H1 (cell line): Measurements from ENCODE around the gene INPP5A. TPM values are rescaled to one million over a fixed set of nuclear protein-coding genes. Genes with fewer than 3 reads are reported as not detected.

ENCODE experiments used
- CTCF ChIA-PET: fragments of 300-600 bp; sonication (Branson Sonifier 250); formaldehyde crosslinking; loops from one replicate; lab custom pipeline; 2021; ENCODE audit not compliant: partially characterized antibody; lab: Charles Lee
- POLR2A ChIA-PET: fragments of 300-600 bp; sonication (Branson Sonifier 250); formaldehyde crosslinking; loops from one replicate; lab custom pipeline; 2021; ENCODE audit warnings: inconsistent platforms; ENCODE audit not compliant: partially characterized antibody; lab: Charles Lee
- DNase-seq, 2 experiments: peaks; one replicate each; pipeline versions ENCODE4 v3.0.0 to v3.0.0-alpha.2; 2010 to 2022; ENCODE audit warnings: low spot score in 2 of 2, low read depth in 1 of 2, mixed read lengths in 1 of 2
- FAIRE-seq: peaks from 2 replicates; lab custom pipeline; 2011; peaks lifted over from hg19 to GRCh38; lab: Jason Lieb, UNC
- H2AFZ ChIP-seq: 2 replicates; pipeline ENCODE4 v1.8.1; 2012; ENCODE audit warnings: low read length, inconsistent platforms
- H2AK5ac ChIP-seq: 2 replicates; pipeline ENCODE4 v1.6.1; 2013; ENCODE audit warnings: low read depth, low read length
- H2BK120ac ChIP-seq: replicated peaks from 2 replicates; pipeline ENCODE3; 2013; ENCODE audit warnings: low read depth, low read length, inconsistent platforms
- H2BK12ac ChIP-seq: 2 replicates; pipeline ENCODE4 v1.6.1; 2013; ENCODE audit warnings: low read depth, low read length
- H2BK15ac ChIP-seq: 2 replicates; pipeline ENCODE4 v1.6.1; 2013; ENCODE audit warnings: low read length
- H2BK20ac ChIP-seq: 2 replicates; pipeline ENCODE4 v1.6.1; 2013; ENCODE audit warnings: low read length
- H2BK5ac ChIP-seq: 2 replicates; pipeline ENCODE4 v1.6.1; 2013; ENCODE audit warnings: low read depth, low read length
- H3K14ac ChIP-seq: 2 replicates; pipeline ENCODE4 v1.6.1; 2013; ENCODE audit warnings: inconsistent platforms; ENCODE audit not compliant: insufficient read length
- H3K18ac ChIP-seq: 2 replicates; pipeline ENCODE4 v1.6.1; 2013; ENCODE audit warnings: low read length; ENCODE audit errors: extremely low read depth
- H3K23ac ChIP-seq: 2 replicates; pipeline ENCODE4 v1.6.1; 2013; ENCODE audit warnings: inconsistent platforms; ENCODE audit not compliant: insufficient read length
- H3K23me2 ChIP-seq: 2 replicates; pipeline ENCODE4 v1.6.1; 2013; ENCODE audit warnings: low read depth, low read length
- H3K27ac ChIP-seq: 2 replicates; pipeline ENCODE4 v1.6.1; 2011; ENCODE audit warnings: low read depth, low read length, inconsistent platforms
- H3K27me3 ChIP-seq, 4 experiments: replicated peaks in 1 of 4; 1 replicate in 1 of 4; 2 replicates in 3 of 4; pipeline versions ENCODE4 v1.6.1 to v1.8.1; 2011 to 2013; ENCODE audit warnings: low read length in 3 of 4, mild to moderate bottlenecking in 3 of 4, inconsistent platforms in 2 of 4, mixed read lengths in 2 of 4, moderate library complexity in 1 of 4; ENCODE audit not compliant: control insufficient read depth in 3 of 4, insufficient read depth in 3 of 4; ENCODE audit errors: extremely low read depth in 1 of 4
- H3K36me3 ChIP-seq, 4 experiments: 2 replicates each; pipeline versions ENCODE4 v1.6.1 to v1.8.1; 2011 to 2013; ENCODE audit warnings: mild to moderate bottlenecking in 4 of 4, low read length in 3 of 4, moderate library complexity in 2 of 4, control low read depth in 1 of 4, inconsistent platforms in 1 of 4; ENCODE audit not compliant: insufficient read depth in 4 of 4, control insufficient read depth in 2 of 4
- H3K4ac ChIP-seq: replicated peaks from 2 replicates; pipeline ENCODE3; 2013; ENCODE audit warnings: low read length, low read depth, mixed read lengths, inconsistent platforms; ENCODE audit not compliant: insufficient read length
- H3K4me1 ChIP-seq, 4 experiments: replicated peaks in 1 of 4; 1 replicate in 1 of 4; 2 replicates in 3 of 4; pipeline versions ENCODE4 v1.6.1 to v1.8.1; 2011 to 2013; ENCODE audit warnings: low read length in 3 of 4, inconsistent platforms in 2 of 4, mixed read lengths in 1 of 4; ENCODE audit not compliant: insufficient read depth in 4 of 4, control insufficient read depth in 3 of 4
- H3K4me2 ChIP-seq, 2 experiments: 2 replicates each; pipeline versions ENCODE4 v1.6.1 to v1.8.1; 2011 to 2013; ENCODE audit warnings: low read depth in 2 of 2, low read length in 2 of 2, control low read depth in 1 of 2, inconsistent platforms in 1 of 2, mild to moderate bottlenecking in 1 of 2; ENCODE audit not compliant: insufficient read depth in 1 of 2
- H3K4me3 ChIP-seq, 4 experiments: fragments of 200-600, 300-600 bp in 1 of 4; sonication (generic), shearing (Covaris generic), sonication (Bioruptor Twin) in 1 of 4; 2 replicates each; pipeline versions ENCODE4 v1.5.1 to v1.8.1; 2011 to 2016; ENCODE audit warnings: low read length in 4 of 4, low read depth in 3 of 4, control low read depth in 2 of 4, inconsistent platforms in 2 of 4, mild to moderate bottlenecking in 2 of 4, mixed read lengths in 1 of 4, moderate library complexity in 1 of 4; ENCODE audit not compliant: insufficient read depth in 2 of 4; ENCODE audit errors: extremely low read depth in 1 of 4
- H3K56ac ChIP-seq: replicated peaks from 2 replicates; pipeline ENCODE3; 2013; ENCODE audit warnings: low read depth, mild to moderate bottlenecking, mixed read lengths, low read length, inconsistent platforms; ENCODE audit not compliant: insufficient read length
- H3K79me1 ChIP-seq: 2 replicates; pipeline ENCODE4 v1.6.1; 2013; ENCODE audit warnings: low read depth, low read length, control low read depth
- H3K79me2 ChIP-seq, 2 experiments: 2 replicates each; pipeline versions ENCODE4 v1.6.1 to v1.8.1; 2012 to 2013; ENCODE audit warnings: low read length in 2 of 2, mild to moderate bottlenecking in 2 of 2, inconsistent platforms in 1 of 2; ENCODE audit not compliant: insufficient read depth in 2 of 2, control insufficient read depth in 1 of 2
- H3K9ac ChIP-seq, 4 experiments: replicated peaks in 1 of 4; 1 replicate in 1 of 4; 2 replicates in 3 of 4; pipeline versions ENCODE4 v1.6.1 to v1.8.1; 2011 to 2013; ENCODE audit warnings: low read depth in 3 of 4, low read length in 3 of 4, control low read depth in 2 of 4, mild to moderate bottlenecking in 2 of 4, moderate library complexity in 2 of 4, inconsistent platforms in 1 of 4; ENCODE audit errors: extremely low read depth in 1 of 4
- H3K9me3 ChIP-seq, 2 experiments: 2 replicates each; pipeline versions ENCODE4 v1.6.1 to v1.8.1; 2012 to 2013; ENCODE audit warnings: mild to moderate bottlenecking in 2 of 2, moderate library complexity in 2 of 2, control low read depth in 1 of 2, inconsistent platforms in 1 of 2, low read depth in 1 of 2, low read length in 1 of 2, mixed read lengths in 1 of 2; ENCODE audit not compliant: insufficient read depth in 2 of 2
- H4K20me1 ChIP-seq, 2 experiments: replicated peaks in 1 of 2; 2 replicates each; pipeline versions ENCODE3 to v1.8.1; 2011 to 2013; ENCODE audit warnings: inconsistent platforms in 2 of 2, low read length in 2 of 2, mild to moderate bottlenecking in 1 of 2; ENCODE audit not compliant: insufficient read depth in 2 of 2, control insufficient read depth in 1 of 2
- H4K5ac ChIP-seq: 2 replicates; pipeline ENCODE4 v1.6.1; 2013; ENCODE audit warnings: low read length, low read depth, mixed read lengths, inconsistent platforms; ENCODE audit not compliant: insufficient read length
- H4K8ac ChIP-seq: 2 replicates; pipeline ENCODE4 v1.8.0; 2013; ENCODE audit warnings: mild to moderate bottlenecking, moderate library complexity, low read length, inconsistent platforms; ENCODE audit not compliant: insufficient read depth; ENCODE audit errors: extremely low read depth
- H4K91ac ChIP-seq: replicated peaks from 2 replicates; pipeline ENCODE3; 2013; ENCODE audit warnings: low read length, mixed read lengths, inconsistent platforms; ENCODE audit not compliant: insufficient read length
- ATF3 ChIP-seq: IDR thresholded peaks from 2 replicates; pipeline ENCODE4 v1.6.1; 2011; ENCODE audit warnings: low read depth, mild to moderate bottlenecking, low read length; ENCODE audit not compliant: insufficient read depth
- BRCA1 ChIP-seq: IDR thresholded peaks from 2 replicates; pipeline ENCODE4 v1.6.1; 2012; ENCODE audit warnings: low read depth, low read length, improper control_type of control experiment
- CBX5 ChIP-seq: fragments of 300-800, 300-1000 bp; sonication (generic); IDR thresholded peaks from 2 replicates; pipeline ENCODE4 v1.7.1; 2016; ENCODE audit warnings: antibody characterized with exemption, low read length, low read depth
- E2F6 ChIP-seq: IDR thresholded peaks from 2 replicates; pipeline ENCODE4 v1.6.1; 2012; ENCODE audit warnings: inconsistent platforms
- HDAC2 ChIP-seq, 2 experiments: fragments of 300-600 bp in 1 of 2; sonication (generic) in 1 of 2; IDR thresholded peaks; 2 replicates each; pipeline ENCODE4 v1.6.1; 2011 to 2012; ENCODE audit warnings: low read depth in 2 of 2, low read length in 2 of 2, mild to moderate bottlenecking in 2 of 2, moderate library complexity in 2 of 2, borderline replicate concordance in 1 of 2, inconsistent platforms in 1 of 2
- HDAC6 ChIP-seq: IDR thresholded peaks from one replicate; pipeline ENCODE4 v1.7.1; 2012; ENCODE audit warnings: low read depth, mild to moderate bottlenecking, inconsistent platforms, low read length, moderate library complexity
- RFX5 ChIP-seq: IDR thresholded peaks from 2 replicates; pipeline ENCODE4 v1.6.1; 2011; ENCODE audit warnings: low read depth, low read length, improper control_type of control experiment, borderline replicate concordance
- RXRA ChIP-seq: IDR thresholded peaks from 2 replicates; pipeline ENCODE4 v1.6.1; 2011; ENCODE audit warnings: low read depth, mild to moderate bottlenecking, low read length, moderate library complexity; ENCODE audit not compliant: insufficient read depth
- SUZ12 ChIP-seq: fragments of 200-600 bp; sonication (generic); IDR thresholded peaks from 2 replicates; pipeline ENCODE4 v1.6.1; 2012; ENCODE audit warnings: mild to moderate bottlenecking, inconsistent platforms, low read length, moderate library complexity, mixed read lengths
- WGBS, 2 experiments: shearing (Covaris generic) in 1 of 2; methylation state at CpG; one replicate each; pipeline versions ENCODE4 v1.1.6 to v1.1.7; 2013 to 2015; ENCODE audit warnings: low lambda C conversion rate in 2 of 2, mixed read lengths in 2 of 2, inconsistent platforms in 1 of 2, low coverage in 1 of 2, missing lambda C conversion rate in 1 of 2; ENCODE audit not compliant: insufficient replicate concordance in 2 of 2, insufficient coverage in 1 of 2, insufficient read length in 1 of 2; ENCODE audit errors: extremely low coverage in 1 of 2, missing lambda C conversion rate in 1 of 2; 5-methylcytosine and 5-hydroxymethylcytosine counted together
- polyA plus RNA-seq, 7 experiments: library from polyadenylated mRNA; depleted of rRNA in 3 of 7; stranded (reverse) in 5 of 7; unstranded in 2 of 7; fragments of >200 nt in 5 of 7; fragments of 200-250 nt in 2 of 7; gene quantifications; 1 replicate in 5 of 7; 2 replicates in 1 of 7; 4 replicates in 1 of 7; pipeline versions ENCODE4 v1.2.1 to v1.2.3, GENCODE V29; 2011 to 2013; ENCODE audit warnings: missing spikeins in 2 of 7, mixed read lengths in 2 of 7
- total RNA-seq: library from RNA; stranded (reverse); fragmentation: NEBNext Ultra II Directional; extraction: Animal tissue kit (Norgen Biotek cat#: 25700); gene quantifications from 2 replicates; pipeline ENCODE4 v1.2.1, GENCODE V29; 2021

The INPP5A gene
- total and polyA plus RNA-seq, 2 of the 8 experiments (the other 6 are each of a cell fraction or from before 2014, with no cell fraction given), result 19.7 to 27.5 TPM

GRCh38 chr10:132536877-132537683, 507 bp upstream of the INPP5A start:
- no peak for FAIRE-seq
- peaks cover 0 to 9% (median 8%) of the 10 kb centered on the region in 4 experiments; a peak in 5 of 7 replicates for H3K27me3 ChIP-seq
- TF ChIP-seq RXRA (no peak), RFX5 (no peak), HDAC6 (no peak), CBX5 (no peak), BRCA1 (no peak), ATF3 (peak; percentile 43; the same call in 1 of the 2 replicates), E2F6 (peak; percentile 33), SUZ12 (no peak), HDAC2 (IDR thresholded peaks at IDR 0.05; ENCODE audit: borderline replicate concordance in 1 of 2, low read depth in 2 of 2, low read length in 2 of 2) (no peak)

More at GRCh38 chr10:132536877-132537683, 507 bp upstream of the INPP5A start:
- Histone ChIP-seq H3K27ac (peak overlapping the region; percentile 60; the same call in 1 of the 2 replicates), H3K9me3 (no peaks in the 10 kb centered on the region), H4K20me1 (peaks cover 2 to 13% of the 10 kb centered on the region in 2 experiments), H2BK12ac (no peak overlapping the region), H3K9ac (peak overlapping the region in 3 of 4 experiments; percentile 42 to 87 (median 65); a peak in 4 of 7 replicates), H3K23me2 (peaks cover 6% of the 10 kb centered on the region; the same call in 1 of the 2 replicates), H3K56ac (peak overlapping the region; percentile 60), H2BK5ac (no peak overlapping the region), H3K4me1 (peaks cover 0 to 36% (median 20%) of the 10 kb centered on the region in 4 experiments; a peak in 6 of 7 replicates), H2AK5ac (no peak overlapping the region), H2BK120ac (no peak overlapping the region), H2AFZ (no peak overlapping the region), H4K5ac (no peak overlapping the region), H3K18ac (peak overlapping the region; percentile 71; the same call in 1 of the 2 replicates), H4K8ac (no peak overlapping the region; the same call in 1 of the 2 replicates), H3K4ac (no peak overlapping the region), H3K4me2 (peak overlapping the region; percentile 78 to 91), H3K14ac (no peak overlapping the region), H2BK20ac (no peak overlapping the region), H3K36me3 (no peaks in the 10 kb centered on the region), H3K4me3 (peak overlapping the region; percentile 62 to 73 (median 67)), H2BK15ac (peak overlapping the region; percentile 61; the same call in 1 of the 2 replicates), H4K91ac (peak overlapping the region; percentile 29), H3K79me1 (peaks cover 6% of the 10 kb centered on the region; the same call in 1 of the 2 replicates), H3K23ac (no peak overlapping the region), H3K79me2 (peaks cover 0 to 11% of the 10 kb centered on the region in 2 experiments; a peak in 2 of 4 replicates)
- POLR2A ChIA-PET, result interaction anchor here (1.0 to 2.2 kb wide), 4 partner anchors 9 to 35 kb away, joined by 3 to 20 read pairs (median 5); no protein-coding TSS in a partner anchor
- CTCF ChIA-PET, result interaction anchor here (0.9 to 1.8 kb wide), 5 partner anchors 13 to 78 kb away, joined by 3 to 7 read pairs (median 4); no protein-coding TSS in a partner anchor
- 2% methylated on average over 52 of the region's 102 CpGs; no CpG with 5 or more reads in 1 of the 2 experiments for WGBS, 2 experiments
- DNase-seq, result peak; percentile 98 to 100
